SW 1271 (cell line): ENCODE data around the gene NOXO1.

Experiments
- DNase-seq, 2 experiments: peaks; one replicate each; lab custom pipeline; 2025; lab: John Stamatoyannopoulos, UW

The NOXO1 gene

DNA sequence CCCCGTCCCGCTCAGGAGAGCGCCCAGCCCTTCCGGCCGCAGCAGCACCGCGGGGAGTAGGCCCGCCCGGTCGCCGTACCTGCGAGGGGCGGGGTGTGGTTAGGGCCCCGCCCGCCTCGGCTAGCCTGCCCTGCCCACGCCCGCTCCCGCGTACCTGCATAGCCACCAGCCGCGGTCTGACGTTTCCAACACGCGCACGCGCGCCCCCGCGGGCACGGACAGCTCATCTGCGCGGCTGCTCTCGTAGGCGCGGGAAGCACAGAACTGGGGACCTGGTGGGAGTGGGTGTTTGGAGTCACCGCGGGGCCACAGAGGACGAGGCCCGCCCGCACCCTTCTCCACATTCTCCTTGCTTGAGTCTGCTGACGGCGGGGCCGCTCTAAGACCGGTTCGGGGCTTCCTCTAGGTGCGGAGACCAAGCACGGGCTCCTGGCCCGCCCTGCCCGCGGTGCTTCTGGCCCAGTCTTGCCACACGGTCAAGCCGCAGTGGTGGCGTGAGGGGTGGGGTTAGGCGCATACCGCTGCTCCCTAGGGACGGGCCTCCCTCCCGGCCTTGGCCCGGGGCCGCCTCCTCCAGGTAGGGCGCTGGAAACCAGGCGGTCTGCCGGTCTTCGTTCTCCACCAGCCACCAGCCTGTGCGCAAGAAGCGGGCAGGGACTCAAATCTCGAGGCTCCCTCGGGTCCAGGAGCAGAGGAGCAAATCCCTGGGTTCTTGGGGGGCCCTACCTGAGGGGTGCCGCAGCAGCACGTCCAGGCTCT is 1.8 kb downstream of the NOXO1 start:
- DNase-seq: no peak

DNA sequence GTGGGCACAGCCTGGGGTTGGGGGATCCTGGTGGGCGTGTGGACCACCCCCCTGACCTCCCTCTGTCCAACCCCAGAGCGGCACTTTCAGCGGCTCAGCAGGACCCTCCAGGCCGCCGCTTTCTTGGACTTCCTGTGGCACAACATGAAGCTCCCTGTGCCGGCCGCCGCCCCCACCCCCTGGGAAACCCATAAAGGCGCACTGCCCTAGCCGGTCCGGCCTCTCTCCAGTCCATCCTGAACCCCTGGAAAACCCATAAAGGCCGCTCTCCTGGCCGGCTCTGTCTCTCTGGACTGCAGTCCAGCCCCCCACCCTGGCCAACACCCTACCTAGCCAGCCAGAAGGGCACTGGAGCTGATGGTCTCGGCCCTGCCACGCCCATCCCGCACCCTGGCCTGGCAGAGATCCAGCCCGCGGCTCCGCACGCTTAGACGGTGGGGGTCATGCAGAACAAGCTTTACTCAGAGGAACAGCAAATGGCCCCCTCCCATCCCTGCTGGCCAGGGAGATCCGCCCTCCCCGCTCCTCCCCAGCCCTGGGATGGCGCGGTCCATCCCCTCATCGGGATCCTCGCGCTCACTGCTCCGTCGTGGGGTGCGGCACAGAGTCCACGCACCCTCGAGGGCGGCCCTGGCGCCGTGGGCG is 2.7 kb downstream of the NOXO1 start:
- DNase-seq: no peak

DNA sequence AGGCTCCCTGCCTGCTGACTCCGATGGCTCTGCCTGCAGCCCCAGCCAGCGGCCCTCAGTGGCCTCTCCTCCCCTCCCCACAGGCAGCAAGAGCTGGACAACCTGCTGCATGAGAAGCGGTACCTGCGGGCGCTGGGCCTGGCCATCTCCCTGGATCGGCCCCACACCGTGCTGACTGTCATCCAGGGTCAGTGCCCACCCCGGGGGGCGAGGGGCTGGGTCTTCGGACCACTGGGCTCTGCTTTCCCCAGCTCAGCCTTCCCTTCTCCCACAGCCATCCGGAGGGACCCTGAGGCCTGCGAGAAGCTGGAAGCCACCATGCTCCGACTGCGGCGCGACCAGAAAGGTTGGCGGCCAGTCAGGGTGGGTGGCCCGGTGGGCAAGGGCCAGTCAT is 3.4 kb downstream of the NOXO1 start:
- no peak for DNase-seq

DNA sequence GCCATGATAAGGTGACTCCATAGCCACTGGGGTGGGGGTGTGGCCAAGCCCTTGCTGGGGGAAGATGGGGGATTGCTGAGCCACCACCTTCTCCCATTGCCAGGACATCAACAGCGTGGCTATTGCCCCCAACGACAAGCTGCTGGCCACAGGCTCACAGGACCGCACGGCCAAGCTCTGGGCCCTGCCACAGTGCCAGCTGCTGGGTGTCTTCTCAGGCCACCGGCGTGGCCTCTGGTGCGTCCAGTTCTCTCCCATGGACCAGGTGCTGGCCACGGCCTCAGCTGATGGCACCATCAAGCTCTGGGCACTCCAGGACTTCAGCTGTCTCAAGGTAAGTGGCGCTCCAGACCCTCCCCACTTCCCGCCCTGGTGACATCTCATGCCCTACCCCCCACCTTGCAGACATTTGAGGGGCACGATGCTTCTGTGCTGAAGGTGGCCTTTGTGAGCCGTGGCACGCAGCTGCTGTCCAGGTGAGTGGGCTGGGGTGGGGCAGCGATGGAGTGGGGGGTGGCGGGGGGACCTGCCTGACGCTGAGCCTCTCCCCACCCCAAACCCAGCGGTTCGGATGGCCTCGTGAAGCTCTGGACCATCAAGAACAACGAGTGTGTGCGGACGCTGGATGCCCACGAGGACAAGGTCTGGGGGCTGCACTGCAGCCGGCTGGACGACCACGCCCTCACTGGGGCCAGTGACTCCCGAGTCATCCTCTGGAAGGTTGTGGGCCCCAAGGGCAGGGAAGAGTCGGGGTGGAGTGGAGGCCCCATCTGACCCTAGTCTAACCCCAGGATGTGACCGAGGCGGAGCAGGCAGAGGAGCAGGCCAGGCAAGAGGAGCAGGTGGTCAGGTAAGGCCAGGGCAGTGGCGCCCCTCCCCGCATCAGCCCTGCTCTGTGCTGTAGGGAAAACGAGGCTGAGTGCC is 4.1 kb downstream of the NOXO1 start:
- DNase-seq: no peak

DNA sequence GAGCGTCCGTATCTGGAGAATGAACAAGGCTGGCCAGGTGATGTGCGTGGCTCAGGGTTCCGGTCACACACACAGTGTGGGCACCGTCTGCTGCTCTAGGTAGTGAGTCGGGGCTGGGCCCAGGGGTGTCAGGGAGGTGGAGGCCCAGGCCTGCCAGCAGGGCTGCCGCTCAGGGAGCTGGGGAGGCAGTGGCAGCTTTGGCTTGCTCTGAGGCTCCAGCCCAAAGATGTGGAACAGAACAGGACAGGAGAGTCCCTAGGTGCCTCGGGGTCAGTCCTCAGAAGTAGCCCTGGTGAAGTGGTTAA is 5.1 kb downstream of the NOXO1 start:
- no peak for DNase-seq

DNA sequence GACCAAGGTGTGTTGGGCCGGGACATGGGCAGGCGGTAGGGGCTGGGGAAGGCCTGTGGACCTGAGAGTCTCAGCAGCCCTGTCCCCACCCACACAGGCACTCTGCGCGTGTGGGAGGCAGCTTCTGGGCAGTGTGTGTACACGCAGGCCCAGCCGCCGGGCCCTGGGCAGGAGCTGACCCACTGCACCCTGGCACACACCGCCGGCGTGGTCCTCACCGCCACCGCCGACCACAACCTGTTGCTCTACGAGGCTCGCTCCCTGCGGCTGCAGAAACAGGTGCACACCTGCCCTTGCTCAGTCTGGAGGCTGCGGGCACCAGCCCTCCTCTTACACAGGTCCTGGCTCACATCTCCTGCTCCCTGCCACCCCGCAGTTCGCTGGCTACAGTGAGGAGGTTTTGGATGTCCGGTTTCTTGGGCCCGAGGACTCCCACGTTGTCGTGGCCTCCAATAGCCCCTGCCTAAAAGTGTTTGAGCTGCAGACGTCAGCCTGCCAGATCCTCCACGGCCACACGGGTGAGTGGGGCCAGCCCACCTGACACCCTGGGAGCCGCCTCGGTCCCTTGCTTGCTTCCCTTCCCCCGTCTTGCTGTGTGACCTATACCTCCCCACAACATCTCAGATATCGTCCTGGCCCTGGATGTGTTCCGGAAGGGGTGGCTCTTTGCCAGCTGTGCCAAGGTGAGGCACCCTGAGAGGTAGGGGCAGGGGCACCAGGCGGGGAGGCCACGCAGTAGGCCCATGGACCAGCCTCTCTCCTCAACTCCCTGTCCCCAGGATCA is 5.6 kb downstream of the NOXO1 start:
- no peak for DNase-seq

DNA sequence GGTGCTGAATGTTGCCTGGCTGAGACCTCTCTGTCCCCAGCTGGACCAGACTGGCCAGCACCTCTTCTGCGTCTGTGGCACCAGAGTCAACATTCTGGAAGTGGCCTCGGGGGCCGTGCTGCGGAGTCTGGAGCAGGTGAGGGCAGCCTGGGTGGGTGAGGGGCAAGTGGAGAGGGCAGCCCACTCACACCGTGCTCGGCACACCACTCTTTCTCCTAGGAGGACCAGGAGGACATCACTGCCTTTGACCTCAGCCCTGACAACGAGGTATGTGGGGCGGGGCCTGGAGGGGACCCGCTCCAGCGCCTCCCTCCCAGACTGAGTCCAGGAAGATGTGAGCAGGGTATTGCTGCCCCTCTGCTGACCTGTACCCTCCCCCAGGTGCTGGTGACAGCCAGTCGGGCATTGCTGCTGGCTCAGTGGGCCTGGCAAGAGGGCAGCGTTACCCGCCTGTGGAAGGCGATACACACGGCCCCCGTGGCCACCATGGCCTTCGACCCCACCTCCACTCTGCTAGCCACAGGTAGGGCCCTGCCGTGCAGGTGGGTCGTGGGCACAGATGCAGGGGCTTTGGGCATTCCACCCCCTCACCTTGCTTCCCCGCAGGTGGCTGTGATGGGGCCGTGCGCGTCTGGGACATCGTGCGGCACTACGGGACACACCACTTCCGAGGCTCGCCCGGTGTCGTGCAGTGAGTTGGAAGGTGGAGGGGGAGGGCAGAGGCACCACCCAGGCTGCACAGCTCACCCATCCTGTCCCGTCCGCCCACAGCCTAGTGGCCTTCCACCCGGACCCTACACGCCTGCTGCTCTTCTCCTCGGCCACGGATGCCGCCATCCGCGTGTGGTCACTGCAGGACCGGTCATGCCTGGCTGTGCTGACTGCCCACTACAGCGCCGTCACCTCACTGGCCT is 6.9 kb downstream of the NOXO1 start:
- DNase-seq: no peak

DNA sequence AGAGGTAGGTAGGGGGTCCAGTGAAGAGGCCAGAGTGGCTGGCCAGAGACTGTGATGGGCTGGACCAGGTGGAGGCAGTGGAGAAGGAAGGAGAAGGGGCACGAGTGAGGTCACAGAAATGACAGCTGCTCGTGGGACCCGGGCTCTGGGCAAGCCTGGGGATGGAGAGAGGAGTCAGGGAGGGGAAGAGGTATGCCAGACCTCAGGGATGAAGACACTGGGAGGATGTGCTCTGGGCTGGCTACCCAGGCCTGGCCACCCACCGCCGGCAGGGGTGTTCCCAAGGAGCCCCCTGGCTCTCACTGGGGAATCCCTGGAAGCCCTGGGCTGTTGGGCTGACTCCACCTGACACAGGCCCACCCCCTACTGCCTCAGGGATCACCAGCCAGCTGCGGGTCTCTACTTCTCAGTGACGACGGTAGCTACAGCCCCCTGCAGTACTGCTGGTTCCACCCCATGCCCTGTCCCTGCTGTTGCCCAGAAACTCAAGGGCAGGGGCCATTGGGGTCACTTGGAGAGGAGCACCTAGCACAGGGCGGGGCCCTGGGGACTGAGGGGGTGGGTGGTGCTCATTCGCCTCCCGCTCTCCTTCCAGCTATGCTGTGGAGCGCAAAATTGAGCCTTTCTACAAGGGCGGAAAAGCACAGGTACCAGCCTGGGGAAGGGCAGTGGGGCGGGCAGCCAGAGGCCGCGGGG is 7.7 kb downstream of the NOXO1 start:
- no peak for DNase-seq

DNA sequence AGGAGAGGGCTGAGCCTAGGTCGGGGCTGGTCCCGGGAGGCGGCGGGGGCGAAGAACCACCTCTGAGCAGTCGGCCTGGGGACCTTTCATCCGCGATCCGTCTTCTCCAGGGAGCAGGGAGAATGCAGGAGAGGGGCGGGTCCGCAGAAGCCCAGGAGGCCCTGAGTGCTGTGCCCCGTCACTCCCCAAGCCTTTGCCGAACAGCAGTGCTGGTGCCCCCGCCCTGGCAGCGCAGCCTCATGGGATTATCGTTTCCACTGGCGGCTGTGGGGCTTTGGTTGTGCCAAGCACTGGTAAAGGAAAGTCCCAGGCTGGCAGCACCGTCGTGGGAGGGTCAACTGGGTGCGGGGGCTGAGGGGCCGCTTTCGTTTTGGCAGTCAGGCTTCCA is 8.8 kb downstream of the NOXO1 start:
- DNase-seq: no peak

DNA sequence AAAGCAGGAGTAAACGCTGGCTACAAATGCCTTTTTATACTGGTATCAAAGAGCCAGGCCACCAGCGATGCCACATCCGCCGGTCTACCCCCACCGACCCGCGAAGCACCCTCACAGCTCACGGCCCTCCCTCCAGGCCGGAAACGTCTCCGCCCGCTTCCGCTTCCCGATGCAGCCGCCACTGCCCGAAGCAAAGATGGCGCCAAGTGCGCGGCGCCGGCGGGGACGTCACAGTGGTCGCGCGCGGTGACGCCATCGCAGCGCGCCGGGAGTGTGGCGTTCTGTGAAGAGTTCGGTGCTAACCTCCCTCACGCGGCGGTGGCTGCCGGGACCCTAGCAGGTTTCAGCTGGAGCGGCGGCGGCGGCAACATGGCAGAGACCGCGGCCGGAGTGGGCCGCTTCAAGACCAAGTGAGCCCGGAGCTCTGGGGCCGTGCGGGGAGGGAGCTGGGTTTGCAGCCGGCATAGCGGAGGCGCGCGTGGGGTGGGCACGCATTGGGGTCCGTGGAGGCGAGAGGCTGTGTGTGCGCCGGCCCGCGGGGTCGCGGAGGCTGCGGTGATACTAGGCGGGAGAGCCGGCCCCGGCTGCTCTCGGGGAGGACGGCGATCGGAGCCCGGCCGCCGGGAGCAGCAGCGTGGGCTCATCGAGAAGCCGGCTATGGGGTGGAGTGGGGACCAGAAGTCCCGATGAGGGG is 9.3 kb downstream of the NOXO1 start, which contains the start of gene TBL3:
Gene TBL3 (plus strand): TSS at position 258 of the 694 bp plus-strand sequence. CDS start 112 bp downstream, at position 370.
- peak; percentile 56 to 81 for DNase-seq

DNA sequence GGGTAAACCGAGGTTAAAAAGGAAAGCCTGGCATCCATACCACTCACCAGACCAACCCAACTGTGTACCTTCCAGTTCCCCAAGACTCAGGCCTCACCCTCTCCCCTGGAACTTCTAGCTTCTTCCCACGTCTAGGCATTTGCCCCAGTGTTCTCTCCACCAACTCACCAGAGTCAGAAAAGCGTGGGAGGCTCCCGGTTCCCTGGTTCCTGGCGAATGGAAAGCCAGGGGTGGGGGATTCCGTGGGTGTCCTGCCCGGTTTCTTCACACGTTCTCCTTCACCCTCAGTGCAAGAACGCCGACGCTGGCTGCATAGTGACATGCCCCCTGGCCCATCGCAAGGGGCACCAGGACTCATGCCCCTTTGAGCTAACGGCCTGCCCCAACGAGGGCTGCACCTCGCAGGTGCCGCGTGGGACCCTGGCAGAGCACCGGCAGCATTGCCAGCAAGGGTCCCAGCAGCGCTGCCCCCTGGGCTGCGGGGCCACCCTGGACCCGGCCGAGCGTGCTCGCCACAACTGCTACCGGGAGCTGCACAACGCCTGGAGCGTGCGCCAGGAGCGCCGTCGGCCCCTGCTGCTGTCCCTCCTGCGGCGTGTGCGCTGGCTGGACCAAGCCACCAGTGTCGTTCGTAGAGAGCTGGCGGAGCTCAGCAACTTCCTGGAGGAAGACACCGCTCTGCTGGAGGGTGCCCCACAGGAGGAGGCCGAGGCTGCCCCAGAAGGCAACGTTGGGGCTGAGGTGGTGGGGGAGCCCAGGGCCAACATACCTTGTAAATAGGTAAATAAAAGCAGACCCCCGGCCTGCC is 12.9 kb downstream of the NOXO1 start:
- no peak for DNase-seq

DNA sequence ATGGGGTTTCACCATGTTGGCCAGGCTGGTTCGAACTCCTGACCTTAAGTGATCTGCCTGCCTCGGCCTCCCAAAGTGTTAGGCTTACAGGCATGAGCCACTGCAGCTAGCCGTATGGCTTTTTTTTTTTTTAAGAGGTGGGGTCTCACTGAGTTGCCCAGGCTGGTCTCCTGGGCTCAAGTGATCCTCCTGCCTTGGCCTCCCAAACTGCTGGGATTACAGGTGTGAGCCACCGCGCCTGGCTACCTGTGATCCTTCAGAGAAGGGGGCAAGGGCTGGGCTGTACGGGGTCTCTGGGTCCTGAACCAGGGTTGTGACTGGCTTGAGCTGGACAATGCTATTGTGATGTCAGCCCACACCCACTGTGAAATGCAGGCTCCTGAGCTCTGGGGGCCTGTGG is 14.8 kb downstream of the NOXO1 start, which contains the start of gene RNF151:
Gene RNF151 (plus strand): TSS at position 397 of the 400 bp plus-strand sequence. CDS start 26 bp downstream, outside the sequence.
- no peak for DNase-seq

DNA sequence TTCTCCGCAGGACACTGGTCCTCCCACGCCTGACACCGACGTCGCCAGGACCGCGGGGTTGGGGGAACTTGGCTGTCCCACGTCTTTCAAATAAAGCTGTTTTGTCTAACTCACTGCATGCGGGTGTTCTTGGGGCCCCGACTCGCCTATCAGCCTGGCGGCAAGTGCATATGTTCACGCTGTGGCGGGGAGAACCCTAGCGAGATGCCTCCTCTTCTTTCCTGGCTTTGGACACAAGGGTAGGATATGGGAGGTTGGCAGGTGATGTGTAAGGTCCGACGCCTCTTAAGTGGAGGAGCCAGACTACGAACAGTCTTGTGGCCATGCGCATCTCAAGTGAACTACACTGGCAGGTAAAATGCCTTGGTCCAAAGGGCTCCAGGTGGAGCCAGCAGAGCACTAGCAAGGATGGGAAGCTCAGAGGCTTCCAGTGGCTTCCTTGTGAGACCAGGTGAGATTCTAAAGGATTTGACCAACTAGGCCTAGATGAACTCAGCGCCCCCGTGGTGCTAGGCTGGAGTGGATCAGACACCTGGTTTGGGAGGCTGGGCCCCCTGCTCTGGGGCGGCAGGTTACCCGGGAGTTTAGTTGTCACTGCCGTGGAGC is 15.8 kb downstream of the NOXO1 start:
- DNase-seq: no peak

DNA sequence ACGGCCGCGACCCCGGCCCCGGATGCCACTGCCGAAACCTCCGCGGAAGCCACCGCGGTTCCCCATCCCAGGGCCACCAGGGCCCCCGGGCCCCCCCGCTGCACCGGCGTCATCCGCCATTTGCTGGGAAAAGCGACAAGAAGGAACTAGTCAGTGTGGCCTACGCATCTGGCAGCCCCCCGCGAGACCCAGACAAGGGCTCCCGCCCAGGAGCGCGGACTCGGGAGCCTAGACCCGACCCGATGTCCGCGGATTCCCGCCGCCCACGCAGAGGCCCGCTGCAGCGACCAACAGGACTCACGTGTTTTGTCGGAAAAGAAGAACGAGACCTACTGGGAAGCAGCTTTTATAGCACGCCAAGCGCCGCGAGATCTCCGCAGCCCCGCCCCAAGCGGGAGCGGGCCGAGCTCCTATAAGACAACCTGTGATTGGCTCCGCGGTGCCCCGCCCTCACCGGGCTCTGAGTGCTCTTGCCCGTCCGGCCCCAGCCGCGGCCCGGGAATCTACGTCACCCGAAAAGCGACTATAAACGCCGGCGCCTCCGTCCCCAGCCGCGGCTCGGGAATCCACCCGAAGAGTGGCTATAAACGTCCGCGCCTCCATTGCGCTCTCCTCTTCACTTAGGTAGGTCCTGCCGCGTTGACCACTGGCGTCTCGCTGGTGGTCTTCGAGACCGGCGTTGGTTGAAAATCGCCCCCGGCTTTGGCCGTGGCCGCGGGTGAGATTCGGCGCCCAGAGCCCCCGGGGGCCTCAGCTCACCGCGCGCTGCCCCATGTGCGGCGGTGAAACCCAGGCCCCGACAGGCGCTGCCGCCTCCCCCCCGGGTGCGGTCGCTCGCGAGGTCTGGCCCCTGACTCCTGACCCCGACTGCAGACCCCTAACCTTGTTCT is 16.5 kb downstream of the NOXO1 start, which contains the start of gene RPS2:
Gene RPS2 (minus strand): TSS at position 321 of the 890 bp plus-strand sequence. CDS start 201 bp downstream, at position 120.
- peak; percentile 85 to 94 for DNase-seq

DNA sequence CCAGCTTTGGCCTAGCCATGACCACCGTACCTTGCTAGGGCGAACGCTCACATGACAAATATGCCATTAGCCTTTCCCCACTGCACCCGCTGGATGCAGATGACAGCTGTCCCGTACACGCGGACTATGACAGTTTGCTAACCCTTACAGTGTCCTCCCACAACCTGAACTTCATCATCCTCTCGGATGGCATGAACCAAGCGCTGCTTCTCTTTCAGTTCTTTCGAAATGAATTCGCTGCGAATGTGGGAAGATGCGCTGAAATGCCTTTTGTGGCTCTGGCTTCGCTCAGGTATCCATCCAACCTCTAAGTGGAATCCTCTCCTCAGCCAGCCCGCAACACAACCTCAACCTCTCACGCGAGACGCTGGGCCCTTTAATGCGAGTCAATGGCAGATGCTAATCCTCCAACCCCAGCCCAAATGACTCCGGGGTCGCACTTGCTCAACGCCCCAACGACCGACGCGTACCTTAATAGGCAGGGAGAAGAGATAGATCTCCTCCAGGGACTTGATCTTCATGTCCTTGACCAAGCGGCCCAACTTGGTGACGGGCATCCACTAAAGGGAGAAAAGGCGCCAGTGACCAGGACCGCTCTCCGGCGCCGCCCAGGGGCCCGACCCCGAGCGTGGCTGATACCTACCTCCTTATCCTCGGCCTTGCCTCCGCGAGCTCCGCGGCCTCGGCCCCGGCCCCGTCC is 17.3 kb downstream of the NOXO1 start:
- no peak for DNase-seq
